Liver (tissue), 3 donors: ENCODE data around the gene RNF38.
"Not testable (repeated sequence)": the region's sequence is repeated elsewhere in the genome, so short reads cannot be mapped to it uniquely, and the experiment has no call there.

ENCODE experiments used
- CTCF ChIP-seq: fragments of 150-350 bp; IDR thresholded peaks from 2 replicates; pipeline ENCODE4 v1.5.1; 2017; ENCODE audit warnings: improper control_type of control experiment, low read depth, low read length; ENCODE audit not compliant: missing input control
- EGR1 ChIP-seq, 2 donors: IDR thresholded peaks; 2 replicates each; pipeline ENCODE4 v1.6.1; 2016 to 2018; ENCODE audit warnings: antibody characterized with exemption in 2 of 2, low read depth in 2 of 2
- FOXA1 ChIP-seq: IDR thresholded peaks from 2 replicates; pipeline ENCODE4 v1.6.1; 2016; ENCODE audit warnings: antibody characterized with exemption
- GABPA ChIP-seq, 2 donors: IDR thresholded peaks in 1 of 2; conservative IDR thresholded peaks in 1 of 2; 2 replicates each; pipeline ENCODE4 v1.6.1; 2016; ENCODE audit warnings: antibody characterized with exemption in 2 of 2, mild to moderate bottlenecking in 1 of 2, moderate library complexity in 1 of 2
- JUND ChIP-seq, 2 donors: IDR thresholded peaks; 2 replicates each; pipeline ENCODE4 v1.6.1; 2016; ENCODE audit warnings: antibody characterized with exemption in 2 of 2
- MAX ChIP-seq: IDR thresholded peaks from 2 replicates; pipeline ENCODE4 v1.6.1; 2016; ENCODE audit warnings: antibody characterized with exemption
- NR2F2 ChIP-seq: IDR thresholded peaks from 2 replicates; pipeline ENCODE4 v1.6.1; 2016; ENCODE audit warnings: antibody characterized with exemption
- RAD21 ChIP-seq, 2 donors: IDR thresholded peaks; 2 replicates each; pipeline ENCODE4 v1.6.1; 2016; ENCODE audit warnings: antibody characterized with exemption in 2 of 2, mild to moderate bottlenecking in 2 of 2
- SP1 ChIP-seq: IDR thresholded peaks from 2 replicates; pipeline ENCODE4 v1.6.1; 2018; ENCODE audit warnings: antibody characterized with exemption, mild to moderate bottlenecking
- TAF1 ChIP-seq: conservative IDR thresholded peaks from 2 replicates; pipeline ENCODE4 v1.6.1; 2016; ENCODE audit warnings: antibody characterized with exemption, mild to moderate bottlenecking
- YY1 ChIP-seq: IDR thresholded peaks from 2 replicates; pipeline ENCODE4 v1.6.1; 2016; ENCODE audit warnings: antibody characterized with exemption, mild to moderate bottlenecking
- TF ChIP-seq, protein P1 (sequence below): IDR thresholded peaks from 2 replicates; pipeline ENCODE4 v1.6.1; 2016; ENCODE audit warnings: antibody characterized with exemption, mild to moderate bottlenecking
- TF ChIP-seq, protein P2 (sequence below): IDR thresholded peaks from 2 replicates; pipeline ENCODE4 v1.6.1; 2016; ENCODE audit warnings: antibody characterized with exemption
- donor health status: healthy.
- donor health status: healthy.

DNA sequence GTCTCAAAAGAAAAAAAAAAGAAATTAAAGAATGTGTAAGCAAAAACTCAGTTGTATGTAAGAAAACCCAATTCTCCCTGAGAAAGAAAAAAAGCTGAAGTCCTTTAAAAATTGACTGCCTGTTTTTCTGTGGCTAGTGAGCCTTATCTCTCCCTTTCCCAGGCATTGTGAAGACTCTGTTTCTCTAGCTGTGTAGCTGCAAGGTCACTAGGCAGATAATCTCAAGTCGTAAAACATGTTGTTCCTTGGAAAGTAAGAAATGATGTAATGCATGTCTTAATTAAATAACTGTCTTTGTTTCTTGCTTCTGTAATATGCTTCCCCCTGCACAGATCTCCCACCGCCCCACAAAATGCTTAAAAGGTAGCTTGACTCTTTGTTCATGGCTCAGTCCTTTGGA, 95.7 kb downstream of the RNF38 start:
- not testable (repeated sequence) for TF ChIP-seq CTCF; JUND (IDR thresholded peaks at IDR 0.05); SP1; EGR1 (IDR thresholded peaks at IDR 0.05; ENCODE audit: low read depth in 2 of 2); MAX; FOXA1; GABPA (IDR thresholded peaks at IDR 0.05 in 1 of 2, conservative IDR thresholded peaks at IDR 0.05 in 1 of 2); TAF1; NR2F2; YY1; RAD21 (IDR thresholded peaks at IDR 0.05)
- TF ChIP-seq, protein P1, sequence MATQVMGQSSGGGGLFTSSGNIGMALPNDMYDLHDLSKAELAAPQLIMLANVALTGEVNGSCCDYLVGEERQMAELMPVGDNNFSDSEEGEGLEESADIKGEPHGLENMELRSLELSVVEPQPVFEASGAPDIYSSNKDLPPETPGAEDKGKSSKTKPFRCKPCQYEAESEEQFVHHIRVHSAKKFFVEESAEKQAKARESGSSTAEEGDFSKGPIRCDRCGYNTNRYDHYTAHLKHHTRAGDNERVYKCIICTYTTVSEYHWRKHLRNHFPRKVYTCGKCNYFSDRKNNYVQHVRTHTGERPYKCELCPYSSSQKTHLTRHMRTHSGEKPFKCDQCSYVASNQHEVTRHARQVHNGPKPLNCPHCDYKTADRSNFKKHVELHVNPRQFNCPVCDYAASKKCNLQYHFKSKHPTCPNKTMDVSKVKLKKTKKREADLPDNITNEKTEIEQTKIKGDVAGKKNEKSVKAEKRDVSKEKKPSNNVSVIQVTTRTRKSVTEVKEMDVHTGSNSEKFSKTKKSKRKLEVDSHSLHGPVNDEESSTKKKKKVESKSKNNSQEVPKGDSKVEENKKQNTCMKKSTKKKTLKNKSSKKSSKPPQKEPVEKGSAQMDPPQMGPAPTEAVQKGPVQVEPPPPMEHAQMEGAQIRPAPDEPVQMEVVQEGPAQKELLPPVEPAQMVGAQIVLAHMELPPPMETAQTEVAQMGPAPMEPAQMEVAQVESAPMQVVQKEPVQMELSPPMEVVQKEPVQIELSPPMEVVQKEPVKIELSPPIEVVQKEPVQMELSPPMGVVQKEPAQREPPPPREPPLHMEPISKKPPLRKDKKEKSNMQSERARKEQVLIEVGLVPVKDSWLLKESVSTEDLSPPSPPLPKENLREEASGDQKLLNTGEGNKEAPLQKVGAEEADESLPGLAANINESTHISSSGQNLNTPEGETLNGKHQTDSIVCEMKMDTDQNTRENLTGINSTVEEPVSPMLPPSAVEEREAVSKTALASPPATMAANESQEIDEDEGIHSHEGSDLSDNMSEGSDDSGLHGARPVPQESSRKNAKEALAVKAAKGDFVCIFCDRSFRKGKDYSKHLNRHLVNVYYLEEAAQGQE: not testable (repeated sequence)
- TF ChIP-seq, protein P2, sequence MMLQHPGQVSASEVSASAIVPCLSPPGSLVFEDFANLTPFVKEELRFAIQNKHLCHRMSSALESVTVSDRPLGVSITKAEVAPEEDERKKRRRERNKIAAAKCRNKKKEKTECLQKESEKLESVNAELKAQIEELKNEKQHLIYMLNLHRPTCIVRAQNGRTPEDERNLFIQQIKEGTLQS: not testable (repeated sequence)
